ENCODE measurements around the gene RAPGEF1.
"Not testable (repeated sequence)": the region's sequence is repeated elsewhere in the genome, so short reads cannot be mapped to it uniquely, and the experiment has no call there.

Gene RAPGEF1

DNA sequence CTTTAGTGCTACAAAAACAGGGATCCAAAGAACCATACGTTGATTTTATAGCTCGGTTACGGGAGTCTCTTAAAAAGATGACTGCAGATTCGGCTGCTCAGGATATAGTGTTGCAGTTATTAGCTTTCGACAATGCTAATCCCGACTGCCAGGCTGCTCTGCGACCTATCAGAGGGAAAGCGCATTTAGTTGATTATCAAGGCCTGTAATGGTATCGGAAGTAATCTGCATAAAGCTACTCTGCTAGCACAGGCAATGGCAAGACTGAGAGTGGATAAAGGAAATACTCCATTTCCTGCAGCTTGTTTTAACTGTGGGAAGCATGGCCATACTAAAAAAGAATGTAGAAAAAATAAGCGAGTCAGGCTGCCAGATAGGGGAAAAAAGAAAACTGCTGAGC is 58.0 kb downstream of the RAPGEF1 start:
- DNase-seq: not testable (repeated sequence)

DNA sequence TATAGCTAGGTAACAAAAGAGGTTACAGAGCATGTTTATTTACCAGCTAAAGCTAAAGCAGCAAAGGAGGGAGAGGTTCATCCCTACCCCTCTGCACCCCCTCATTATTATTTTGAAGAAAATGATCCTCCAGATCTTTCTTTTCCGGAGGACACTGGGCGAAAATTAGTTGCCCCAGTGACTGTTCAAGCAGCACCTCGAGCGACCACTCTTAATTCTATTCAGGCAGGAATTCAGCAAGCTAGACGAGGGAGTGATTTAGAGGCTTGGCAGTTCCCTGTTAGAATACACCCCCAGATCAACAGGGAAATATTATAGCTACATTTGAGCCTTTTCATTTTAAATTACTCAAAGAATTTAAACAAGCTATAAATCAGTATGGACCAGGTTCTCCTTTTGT is 58.8 kb downstream of the RAPGEF1 start:
- not testable (repeated sequence) for DNase-seq

DNA sequence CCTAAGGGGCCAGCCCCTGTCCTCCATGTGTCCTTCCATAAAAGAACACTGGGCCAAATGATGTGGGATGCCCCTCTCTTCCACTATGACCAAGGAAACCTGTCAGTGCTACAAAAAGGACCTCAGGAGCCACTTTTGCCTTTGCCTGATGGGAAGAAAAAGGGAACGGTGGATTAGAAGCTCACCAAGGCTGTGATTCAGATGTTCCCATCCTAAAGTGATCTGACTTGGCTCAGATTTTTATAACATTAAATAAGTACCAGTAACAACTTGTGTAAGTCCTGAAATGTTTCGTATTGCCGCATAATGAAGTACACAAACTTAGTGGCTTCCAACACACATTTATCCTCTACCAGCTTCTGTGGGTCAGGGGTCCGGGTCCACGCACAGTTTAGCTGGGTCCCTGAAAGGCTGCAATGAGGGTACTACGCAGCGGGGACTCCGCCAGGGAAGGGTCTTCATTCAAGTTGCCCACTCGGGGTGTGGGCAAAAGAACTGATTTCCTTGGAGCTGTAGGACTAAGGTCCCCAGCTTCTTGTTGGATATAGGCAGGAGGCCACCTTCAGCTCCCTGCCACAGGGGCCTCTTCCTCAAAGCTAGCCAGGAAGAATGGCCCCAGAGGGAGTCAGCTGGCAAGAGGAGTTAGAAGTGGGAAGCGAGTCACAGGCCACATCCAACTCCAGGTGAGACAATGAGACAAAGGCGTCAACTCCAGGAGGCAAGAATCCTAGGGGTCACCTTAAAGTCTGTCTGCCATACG is 60.4 kb downstream of the RAPGEF1 start:
- DNase-seq: no peak

- DNase-seq: peak; percentile 84
These were observed 61.3 kb downstream of the RAPGEF1 start for GRCh38 chr9:131678499-131679111.

GRCh38 chr9:131677444-131678180 is 62.3 kb downstream of the RAPGEF1 start:
- DNase-seq: no peak

DNA sequence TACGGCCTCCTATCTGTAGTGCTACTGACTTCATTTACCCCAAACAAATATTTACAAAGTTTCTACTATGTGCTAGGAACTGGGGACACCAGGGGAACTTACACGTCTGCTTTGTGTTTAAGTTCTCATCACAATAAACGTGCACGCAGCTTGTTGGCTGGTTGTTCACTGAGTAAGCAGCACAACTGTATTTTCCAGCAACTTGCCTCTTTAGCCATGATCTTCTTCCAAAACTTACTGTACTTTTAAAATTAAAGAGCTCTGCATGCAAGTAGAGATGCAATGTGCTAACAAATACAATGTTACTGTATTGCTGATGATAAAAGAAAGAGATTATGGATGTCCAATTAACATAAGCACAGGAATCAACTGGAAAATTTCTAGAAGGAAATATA is 62.8 kb downstream of the RAPGEF1 start:
- no peak for DNase-seq

- peak; percentile 55 for DNase-seq
These were observed 63.4 kb downstream of the RAPGEF1 start for GRCh38 chr9:131676431-131676972.

DNA sequence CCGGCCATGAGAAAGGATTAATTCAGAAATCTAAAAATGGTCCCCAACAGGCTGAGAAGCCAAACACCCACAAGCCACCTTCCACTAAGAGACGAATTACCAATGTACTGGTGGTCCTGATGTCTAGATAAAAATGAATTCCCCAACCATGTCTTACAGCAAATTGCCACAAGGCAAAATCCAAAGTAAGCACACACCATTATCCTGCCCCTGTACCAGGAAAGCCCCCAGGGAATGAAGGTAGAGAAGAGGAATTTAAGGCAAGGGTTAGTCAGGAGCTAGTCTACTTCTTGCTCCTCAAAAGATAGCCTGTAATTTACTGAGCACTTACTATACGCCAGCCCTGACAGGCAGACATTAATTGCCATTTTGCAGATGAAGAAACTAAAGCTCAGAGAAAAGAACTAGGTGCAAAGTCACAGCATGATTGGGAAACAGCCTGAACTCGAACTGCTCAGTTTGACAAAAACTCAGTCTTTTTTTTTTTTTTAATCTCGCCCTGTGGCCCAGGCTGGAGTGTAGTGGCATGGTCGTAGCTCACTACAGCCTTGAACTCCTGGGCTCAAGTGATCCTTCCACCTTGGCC is 64.3 kb downstream of the RAPGEF1 start:
- DNase-seq: no peak

GRCh38 chr9:131674425-131675421 is 65.2 kb downstream of the RAPGEF1 start:
- no peak for DNase-seq

DNA sequence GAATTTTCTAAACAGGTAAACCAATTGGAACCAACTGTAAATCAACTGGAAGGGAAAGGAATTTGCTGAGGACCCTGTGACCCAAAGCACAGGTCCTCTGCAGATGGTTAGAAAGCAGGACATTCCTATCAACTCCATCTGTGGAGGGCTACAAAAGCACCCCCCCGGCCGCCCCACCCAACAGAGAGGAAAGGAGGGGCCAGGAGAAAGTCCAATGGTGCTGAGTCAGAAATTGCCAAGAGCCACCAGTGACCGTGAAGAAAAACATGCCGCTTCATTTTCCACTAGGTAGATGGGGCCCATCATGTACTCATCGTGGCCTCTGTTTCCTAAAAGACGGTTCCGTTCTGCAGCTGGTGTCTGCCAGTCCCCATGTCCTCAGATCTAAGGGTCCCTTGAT is 66.3 kb downstream of the RAPGEF1 start:
- no peak for DNase-seq

DNA sequence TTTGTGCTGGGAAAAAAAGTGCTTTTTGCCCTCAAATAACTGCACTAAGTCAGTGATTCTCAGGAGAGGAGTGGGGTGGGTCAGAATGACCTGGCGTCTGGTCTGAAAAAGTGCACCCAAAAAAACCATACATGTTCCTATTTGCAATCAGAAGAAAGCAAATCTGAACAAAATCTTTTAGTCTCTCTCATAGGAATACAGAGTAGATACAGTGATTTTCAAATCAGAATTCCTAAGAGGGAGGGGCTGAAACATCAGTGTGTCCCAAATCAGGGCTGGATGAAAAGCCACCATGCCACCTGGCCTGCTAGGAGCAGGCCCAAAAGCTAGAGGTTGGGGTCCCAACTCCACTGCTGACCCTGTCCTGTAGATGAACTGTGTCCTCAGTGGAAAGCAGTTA is 66.8 kb downstream of the RAPGEF1 start:
- no peak for DNase-seq

DNA sequence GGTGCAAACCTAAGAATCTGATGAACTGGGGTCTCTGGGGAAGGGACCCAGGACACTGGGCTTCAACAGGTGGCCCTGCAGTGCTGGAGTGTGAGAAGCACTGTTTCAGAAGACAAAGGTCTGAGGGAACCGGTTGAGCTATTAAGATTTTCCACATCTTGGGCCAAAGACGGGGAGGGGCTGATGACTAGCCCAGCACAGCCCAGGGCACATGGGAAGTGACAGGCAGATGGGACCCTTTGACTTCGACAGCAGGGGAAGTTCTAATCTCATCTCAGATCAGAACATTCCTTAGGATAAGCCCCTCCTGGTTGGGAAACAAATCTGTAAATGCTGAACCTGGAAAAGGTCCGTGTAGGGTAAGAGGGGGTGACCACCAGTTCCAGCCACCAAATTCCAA is 67.4 kb downstream of the RAPGEF1 start:
- no peak for DNase-seq

GRCh38 chr9:131671133-131671520 is 68.7 kb downstream of the RAPGEF1 start:
- DNase-seq: no peak

DNA sequence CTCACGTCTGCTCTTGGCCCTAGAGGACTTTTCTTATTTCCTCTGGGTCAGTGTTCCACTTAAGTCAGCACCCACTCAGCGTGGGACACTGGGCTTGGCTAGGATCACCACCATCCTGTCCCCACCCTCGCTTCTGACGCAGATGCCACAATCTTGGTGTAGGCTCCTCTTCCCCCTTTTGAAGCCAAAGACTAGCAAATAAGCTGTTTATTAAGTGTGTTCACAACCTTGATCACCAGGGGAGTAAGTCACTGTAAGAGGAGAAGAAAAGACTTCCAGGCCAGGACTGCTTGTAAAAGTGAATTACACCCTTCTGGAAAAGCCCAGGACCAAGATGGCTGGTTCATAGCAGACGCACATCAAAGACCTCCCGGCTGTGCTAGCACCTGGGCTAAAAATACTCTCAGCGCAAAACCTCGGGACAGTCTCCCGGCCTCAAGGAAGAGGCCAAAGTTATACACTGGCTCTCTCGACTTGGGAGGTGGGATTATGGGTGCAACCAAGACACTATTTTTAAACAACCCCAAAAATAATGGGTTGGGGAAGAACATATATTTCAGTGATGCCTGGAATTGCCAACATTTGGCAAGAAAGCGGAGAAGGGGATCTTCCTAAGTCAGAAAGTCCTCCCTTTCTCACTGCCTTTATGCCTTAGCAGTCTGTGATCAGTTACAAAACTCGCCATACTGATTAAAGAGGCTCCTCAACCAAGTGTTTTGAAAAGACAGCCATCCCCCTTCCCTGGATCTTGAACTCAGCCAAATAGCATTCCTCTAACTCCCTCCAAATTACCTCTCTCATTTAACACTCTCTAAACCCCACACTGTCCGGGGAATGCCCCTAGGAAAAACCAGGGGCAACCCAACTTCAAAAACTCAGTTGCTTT is 69.4 kb downstream of the RAPGEF1 start:
- no peak for DNase-seq

GRCh38 chr9:131669269-131670157 is 70.4 kb downstream of the RAPGEF1 start:
- no peak for DNase-seq

- peak; percentile 72 for DNase-seq
These were observed 71.2 kb downstream of the RAPGEF1 start for GRCh38 chr9:131668439-131669268.

DNA sequence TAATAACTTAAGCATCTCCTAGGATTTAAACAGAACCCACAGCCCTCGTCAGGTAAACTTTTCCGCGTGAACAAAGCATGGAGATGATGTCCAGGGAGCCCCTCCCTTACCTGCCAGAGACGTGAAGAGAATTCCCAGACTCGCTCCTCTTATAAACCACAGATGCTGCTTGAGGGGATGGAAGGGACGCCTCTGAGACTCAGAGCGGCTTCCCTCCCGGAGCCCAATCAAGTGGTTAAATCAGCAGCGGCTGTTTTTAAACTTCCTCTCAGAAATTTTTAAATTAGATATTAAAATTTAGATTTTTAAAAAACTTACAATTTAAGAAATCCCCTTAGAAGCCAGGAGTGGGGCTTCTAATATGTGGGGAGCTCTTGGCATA is 71.8 kb downstream of the RAPGEF1 start:
- DNase-seq: no peak

GRCh38 chr9:131667576-131667975 is 72.3 kb downstream of the RAPGEF1 start:
- DNase-seq: peak; percentile 40

- peak; percentile 48 for DNase-seq
These were observed 73.1 kb downstream of the RAPGEF1 start for GRCh38 chr9:131666774-131667173.

All from activated gamma-delta T cell treated with Interleukin-2 at 50 U/mL for 16 hours (primary cell).